ENCODE data around the gene KCNJ6.

- TF ChIP-seq NFYB (IDR thresholded peaks at IDR 0.05; ENCODE audit: extremely low read depth, insufficient read length) (no peak), MXI1 (IDR thresholded peaks at IDR 0.05; ENCODE audit: low read depth, low read length) (no peak), ZNF445 (CRISPR knock-in tag; IDR thresholded peaks at IDR 0.05; ENCODE audit: low read depth) (no peak), GMEB1 (CRISPR knock-in tag; IDR thresholded peaks at IDR 0.05) (no peak), RCOR1 (IDR thresholded peaks at IDR 0.05; ENCODE audit: borderline replicate concordance in 1 of 2, low read depth in 2 of 2, low read length in 2 of 2) (no peak)
Measured at GRCh38 chr21:37587635-37588177, 328.6 kb downstream of the KCNJ6 start.

Measured in K562 (cell line).